Cardiac muscle cell (in vitro differentiated cells and primary cell): ENCODE data around the gene ZNF410. TPM values are rescaled to one million over a fixed set of nuclear protein-coding genes. Genes with fewer than 3 reads are reported as not detected.
"Not testable (repeated sequence)": the region's sequence is repeated elsewhere in the genome, so short reads cannot be mapped to it uniquely, and the experiment has no call there.

Experiments
- DNase-seq, 2 donors: peaks; one replicate each; pipeline versions ENCODE4 v3.0.0 to v3.0.0-alpha.2; 2010 to 2017; ENCODE audit warnings: low read depth in 1 of 2, low spot score in 1 of 2
- H3K27ac ChIP-seq: fragments of 200-600 bp; sonication (generic); 2 replicates; pipeline ENCODE4 v1.5.1; 2016
- H3K27me3 ChIP-seq: fragments of 200-600 bp; sonication (generic); 2 replicates; pipeline ENCODE4 v1.6.0; 2016; ENCODE audit warnings: control low read depth
- H3K36me3 ChIP-seq: fragments of 200-600 bp; sonication (generic); 2 replicates; pipeline ENCODE4 v1.5.1; 2016; ENCODE audit warnings: control low read depth
- H3K4me1 ChIP-seq: fragments of 200-600 bp; sonication (generic); 2 replicates; pipeline ENCODE4 v1.8.1; 2017; ENCODE audit warnings: low read depth, mild to moderate bottlenecking, mixed run types
- H3K4me3 ChIP-seq: fragments of 200-600 bp; sonication (generic); 2 replicates; pipeline ENCODE4 v1.5.1; 2016; ENCODE audit warnings: mild to moderate bottlenecking
- H3K9me3 ChIP-seq: fragments of 200-600 bp; sonication (generic); 2 replicates; pipeline ENCODE4 v1.5.1; 2017; ENCODE audit warnings: low read depth, mild to moderate bottlenecking, control low read depth
- polyA plus RNA-seq: library from polyadenylated mRNA; unstranded; fragments of >200 nt; fragmentation: Nextera tagmentation; extraction: Ambion mirVana; gene quantifications from 2 replicates; pipeline ENCODE4 v1.2.1, GENCODE V29; 2016
- total RNA-seq: library from RNA; depleted of rRNA; stranded (reverse); fragments of >200 nt; gene quantifications from 2 replicates; pipeline ENCODE4 v1.2.3, GENCODE V29; 2016
- TF ChIP-seq, protein P1 (sequence below): IDR thresholded peaks from 2 replicates; pipeline ENCODE4 v1.5.1; 2012; ENCODE audit warnings: low read depth, mild to moderate bottlenecking, low read length

ZNF410 gene
- total and polyA plus RNA-seq, 2 experiments from 2014 or later = 29.9 to 32.9 TPM

DNA sequence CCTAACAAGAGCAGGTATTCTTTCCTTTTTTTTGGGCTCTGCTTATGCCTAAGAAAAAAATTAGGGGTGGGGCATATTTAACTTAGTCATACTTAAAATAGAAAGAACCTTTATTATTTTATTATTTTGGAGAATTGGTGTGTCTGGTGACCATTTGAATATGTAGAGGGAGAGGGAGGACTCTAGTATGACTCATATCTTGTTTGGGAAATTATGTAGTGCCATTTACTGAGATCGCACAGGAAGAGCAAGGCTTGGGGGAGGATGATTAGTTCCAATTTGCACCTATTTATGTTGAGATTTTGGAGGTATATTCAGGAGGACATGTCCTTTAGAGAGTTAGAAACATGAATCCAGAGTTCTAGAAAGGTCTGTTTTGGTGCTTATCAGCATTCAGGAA lies 9.9 kb downstream of the ZNF410 start:
- Histone ChIP-seq H3K4me1 (no peaks in the 10 kb centered on the region), H3K27ac (no peak overlapping the region), H3K36me3 (peaks cover 53% of the 10 kb centered on the region)

DNA sequence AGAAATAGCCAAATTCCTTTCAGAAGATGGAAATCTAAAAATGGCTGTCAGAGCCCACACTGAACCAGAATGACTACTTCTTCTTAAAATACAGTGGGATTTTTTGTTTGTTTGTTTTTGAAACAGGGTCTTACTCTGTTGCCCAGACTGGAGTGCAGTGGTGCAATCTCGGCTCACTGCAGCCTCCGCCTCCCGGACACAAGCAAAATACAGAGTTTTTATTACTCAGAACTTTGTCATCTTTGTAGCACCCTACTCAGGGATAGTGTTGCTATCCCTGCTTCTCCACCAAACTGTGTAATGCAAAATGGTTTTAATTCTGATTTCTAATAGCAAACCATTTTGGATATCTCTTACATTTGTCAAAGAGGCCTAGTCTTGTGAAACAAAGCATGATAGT lies 16.4 kb downstream of the ZNF410 start:
- no peaks in the 10 kb centered on the region for H3K9me3 ChIP-seq
- no peaks in the 10 kb centered on the region for H3K4me1 ChIP-seq
- peaks cover 66% of the 10 kb centered on the region for H3K36me3 ChIP-seq
- DNase-seq = no peak
- H3K4me3 ChIP-seq = no peak overlapping the region
- TF ChIP-seq, protein P1, sequence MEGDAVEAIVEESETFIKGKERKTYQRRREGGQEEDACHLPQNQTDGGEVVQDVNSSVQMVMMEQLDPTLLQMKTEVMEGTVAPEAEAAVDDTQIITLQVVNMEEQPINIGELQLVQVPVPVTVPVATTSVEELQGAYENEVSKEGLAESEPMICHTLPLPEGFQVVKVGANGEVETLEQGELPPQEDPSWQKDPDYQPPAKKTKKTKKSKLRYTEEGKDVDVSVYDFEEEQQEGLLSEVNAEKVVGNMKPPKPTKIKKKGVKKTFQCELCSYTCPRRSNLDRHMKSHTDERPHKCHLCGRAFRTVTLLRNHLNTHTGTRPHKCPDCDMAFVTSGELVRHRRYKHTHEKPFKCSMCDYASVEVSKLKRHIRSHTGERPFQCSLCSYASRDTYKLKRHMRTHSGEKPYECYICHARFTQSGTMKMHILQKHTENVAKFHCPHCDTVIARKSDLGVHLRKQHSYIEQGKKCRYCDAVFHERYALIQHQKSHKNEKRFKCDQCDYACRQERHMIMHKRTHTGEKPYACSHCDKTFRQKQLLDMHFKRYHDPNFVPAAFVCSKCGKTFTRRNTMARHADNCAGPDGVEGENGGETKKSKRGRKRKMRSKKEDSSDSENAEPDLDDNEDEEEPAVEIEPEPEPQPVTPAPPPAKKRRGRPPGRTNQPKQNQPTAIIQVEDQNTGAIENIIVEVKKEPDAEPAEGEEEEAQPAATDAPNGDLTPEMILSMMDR = no peak
- H3K27me3 ChIP-seq = no peaks in the 10 kb centered on the region
- H3K27ac ChIP-seq = no peak overlapping the region

More for the DNA sequence above, 9.9 kb downstream of the ZNF410 start:
- H3K4me3 ChIP-seq = no peak overlapping the region
- TF ChIP-seq, protein P1 = no peak
- DNase-seq = peak in 1 of 2 donors; percentile 40
- H3K27me3 ChIP-seq = no peaks in the 10 kb centered on the region
- H3K9me3 ChIP-seq = no peaks in the 10 kb centered on the region

DNA sequence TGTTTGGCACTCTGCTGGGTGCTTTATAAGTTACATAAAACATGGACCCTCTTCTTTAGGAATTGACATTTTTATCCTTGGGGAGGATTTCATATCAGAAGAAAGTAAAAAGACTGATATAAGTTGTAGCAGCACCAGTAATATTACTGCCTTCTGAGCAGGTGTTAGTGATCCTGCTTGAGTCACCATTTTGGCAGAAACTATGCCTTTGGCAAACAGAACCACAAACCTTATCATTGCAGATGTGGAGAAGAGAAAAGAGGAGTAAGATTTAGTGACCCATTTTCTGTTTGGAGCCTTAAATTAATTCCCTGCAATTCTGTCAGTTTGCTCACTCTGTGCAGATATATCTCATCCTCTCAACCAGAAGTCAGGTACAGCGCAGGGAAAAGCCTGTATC lies 23.0 kb downstream of the ZNF410 start:
- Histone ChIP-seq H3K36me3 (peaks cover 54% of the 10 kb centered on the region), H3K27me3 (no peaks in the 10 kb centered on the region), H3K4me1 (peaks cover 10% of the 10 kb centered on the region), H3K9me3 (no peaks in the 10 kb centered on the region), H3K27ac (no peak overlapping the region), H3K4me3 (no peak overlapping the region)
- peak in 1 of 2 donors; percentile 20 for DNase-seq
- TF ChIP-seq, protein P1 = no peak

DNA sequence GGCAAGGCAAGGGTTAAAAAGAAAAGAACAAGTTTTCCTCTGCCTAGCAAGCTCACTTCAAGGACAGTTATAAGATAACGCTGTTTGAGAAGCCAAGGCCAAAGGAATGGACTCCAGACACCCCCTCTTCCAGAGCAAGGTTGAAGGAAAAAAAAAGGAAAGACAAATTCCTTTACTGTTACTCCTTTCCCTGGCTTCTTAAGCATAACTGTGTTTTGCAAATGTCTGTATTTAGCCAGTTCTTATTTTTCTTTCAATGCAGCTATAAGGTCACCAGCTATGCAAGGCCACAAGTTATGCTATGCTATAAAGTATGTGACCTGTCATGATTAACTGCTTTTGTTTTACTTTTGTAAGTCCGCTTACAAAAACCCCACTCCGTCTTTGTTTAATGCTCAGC lies 26.6 kb downstream of the ZNF410 start:
- H3K4me1 ChIP-seq = peaks cover 10% of the 10 kb centered on the region
- no peak overlapping the region for H3K4me3 ChIP-seq
- H3K9me3 ChIP-seq = no peaks in the 10 kb centered on the region
- H3K27me3 ChIP-seq = no peaks in the 10 kb centered on the region
- H3K36me3 ChIP-seq = peaks cover 30% of the 10 kb centered on the region
- peak; percentile 14 to 61 for DNase-seq
- TF ChIP-seq, protein P1 = no peak
- peak overlapping the region; percentile 69 for H3K27ac ChIP-seq

- peak overlapping the region; percentile 27 for H3K27ac ChIP-seq
Measured at GRCh38 chr14:73916324-73916723, 29.7 kb downstream of the ZNF410 start.

DNA sequence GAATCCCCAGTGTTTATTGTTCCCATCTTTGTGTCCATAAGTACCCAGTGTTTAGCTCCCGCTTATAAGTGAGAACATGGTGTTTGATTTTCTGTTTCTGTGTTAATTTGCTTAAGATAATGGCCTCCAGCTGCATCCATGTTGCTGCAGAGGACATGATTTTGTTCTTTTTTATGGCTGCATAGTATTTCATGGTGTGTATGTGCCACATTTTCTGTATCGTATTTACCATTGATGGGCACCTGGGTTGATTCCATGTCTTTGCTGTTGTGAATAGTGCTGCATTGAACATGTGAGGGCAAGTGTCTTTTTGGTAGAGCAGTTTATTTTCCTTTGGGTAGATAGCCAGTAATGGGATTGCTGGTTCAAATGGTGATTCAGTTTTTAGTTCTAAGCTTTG lies 32.8 kb downstream of the ZNF410 start:
- H3K9me3 ChIP-seq, H3K27ac ChIP-seq, DNase-seq, H3K4me3 ChIP-seq, H3K4me1 ChIP-seq, H3K27me3 ChIP-seq: not testable (repeated sequence)
- peaks cover 44% of the 10 kb centered on the region for H3K36me3 ChIP-seq

More at GRCh38 chr14:73916324-73916723, 29.7 kb downstream of the ZNF410 start:
- TF ChIP-seq, protein P1 = no peak
- Histone ChIP-seq H3K4me1 (peaks cover 10% of the 10 kb centered on the region), H3K4me3 (no peak overlapping the region), H3K36me3 (peaks cover 15% of the 10 kb centered on the region), H3K9me3 (no peaks in the 10 kb centered on the region), H3K27me3 (no peaks in the 10 kb centered on the region)
- DNase-seq = no peak
